Measurements from ENCODE around the gene INPP5E.

The INPP5E gene

GRCh38 chr9:136455043-136456002 is 15.7 kb upstream of the INPP5E start:
- Histone ChIP-seq H3K9me3 (ENCODE audit: control extremely low read depth in 1 of 5, control insufficient read depth in 4 of 5, insufficient read depth in 2 of 5, low read depth in 1 of 5, low read length in 4 of 5) (no peaks in the 10 kb centered on the region), H3K4me1 (ENCODE audit: control extremely low read depth in 1 of 4, control insufficient read depth in 4 of 4, insufficient read depth in 4 of 4, low read length in 3 of 4) (no peaks in the 10 kb centered on the region), H3K36me3 (ENCODE audit: control insufficient read depth in 4 of 4, insufficient read depth in 4 of 4, low read length in 3 of 4) (peaks cover 18 to 85% (median 71%) of the 10 kb centered on the region in 4 experiments), H3K27me3 (replicated peaks in 2 of 5; ENCODE audit: control insufficient read depth in 4 of 5, insufficient read depth in 5 of 5, low read length in 4 of 5) (no peaks in the 10 kb centered on the region), H3K4me3 (ENCODE audit: control insufficient read depth in 1 of 7, extremely low read depth in 1 of 7, insufficient read depth in 4 of 7, low read depth in 2 of 7, low read length in 6 of 7) (no peak overlapping the region), H3K27ac (ENCODE audit: insufficient read depth in 1 of 2, low read depth in 1 of 2, low read length in 2 of 2, poor library complexity in 1 of 2, severe bottlenecking in 2 of 2) (no peak overlapping the region)
- DNase-seq: no peak
- ChIA-PET POLR2A (no interaction called here), CTCF (interaction anchor here (2.9 kb wide), 1 partner anchor 13 kb away, joined by 12 read pairs; no protein-coding TSS in a partner anchor)
- 95% methylated on average over 38 of the region's 43 CpGs for WGBS (ENCODE audit: insufficient coverage)

- Histone ChIP-seq H3K27ac (ENCODE audit: insufficient read depth in 1 of 2, low read depth in 1 of 2, low read length in 2 of 2, poor library complexity in 1 of 2, severe bottlenecking in 2 of 2) (peak overlapping the region in 1 of 2 experiments; percentile 14), H3K4me3 (ENCODE audit: control insufficient read depth in 1 of 7, extremely low read depth in 1 of 7, insufficient read depth in 4 of 7, low read depth in 2 of 7, low read length in 6 of 7) (no peak overlapping the region), H3K4me1 (ENCODE audit: control extremely low read depth in 1 of 4, control insufficient read depth in 4 of 4, insufficient read depth in 4 of 4, low read length in 3 of 4) (no peaks in the 10 kb centered on the region), H3K9me3 (ENCODE audit: control extremely low read depth in 1 of 5, control insufficient read depth in 4 of 5, insufficient read depth in 2 of 5, low read depth in 1 of 5, low read length in 4 of 5) (no peaks in the 10 kb centered on the region), H3K36me3 (ENCODE audit: control insufficient read depth in 4 of 4, insufficient read depth in 4 of 4, low read length in 3 of 4) (peaks cover 15 to 85% (median 71%) of the 10 kb centered on the region in 4 experiments), H3K27me3 (replicated peaks in 2 of 5; ENCODE audit: control insufficient read depth in 4 of 5, insufficient read depth in 5 of 5, low read length in 4 of 5) (no peaks in the 10 kb centered on the region)
- DNase-seq: no peak
- ChIA-PET POLR2A (no interaction called here), CTCF (interaction anchor here (1.5 to 2.9 kb wide), 2 partner anchors 9 to 12 kb away, joined by 5 to 12 read pairs; no protein-coding TSS in a partner anchor)
- WGBS (ENCODE audit: insufficient coverage): 93% methylated on average over 24 of the region's 25 CpGs
These were observed 14.6 kb upstream of the INPP5E start for GRCh38 chr9:136454026-136454796.

DNA sequence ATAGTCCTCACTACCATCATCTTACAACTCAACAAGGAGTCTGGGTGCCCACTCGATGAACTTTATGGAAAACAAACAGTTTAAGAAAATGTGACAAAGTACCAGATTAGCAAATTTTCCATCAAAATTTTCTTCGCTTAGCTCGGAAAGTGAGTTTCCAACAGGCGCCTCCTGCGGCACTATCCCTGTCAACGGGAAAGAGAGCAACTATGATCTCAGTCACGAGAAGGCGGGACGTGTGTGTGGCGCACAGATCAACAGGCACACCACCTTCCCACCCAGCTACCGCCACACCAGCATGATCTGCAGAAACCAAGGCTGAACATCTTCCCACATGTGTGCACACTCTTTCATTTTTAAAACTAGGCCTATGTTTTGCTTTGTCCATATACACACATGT is 13.7 kb upstream of the INPP5E start:
- ChIA-PET POLR2A (no interaction called here), CTCF (interaction anchor here (1.5 to 2.9 kb wide), 2 partner anchors 8 to 11 kb away, joined by 5 to 12 read pairs; no protein-coding TSS in a partner anchor)
- H3K9me3 ChIP-seq (ENCODE audit: control extremely low read depth in 1 of 5, control insufficient read depth in 4 of 5, insufficient read depth in 2 of 5, low read depth in 1 of 5, low read length in 4 of 5): no peaks in the 10 kb centered on the region
- H3K4me3 ChIP-seq (ENCODE audit: control insufficient read depth in 1 of 7, extremely low read depth in 1 of 7, insufficient read depth in 4 of 7, low read depth in 2 of 7, low read length in 6 of 7): no peak overlapping the region
- H3K4me1 ChIP-seq (ENCODE audit: control extremely low read depth in 1 of 4, control insufficient read depth in 4 of 4, insufficient read depth in 4 of 4, low read length in 3 of 4): no peaks in the 10 kb centered on the region
- H3K27ac ChIP-seq (ENCODE audit: insufficient read depth in 1 of 2, low read depth in 1 of 2, low read length in 2 of 2, poor library complexity in 1 of 2, severe bottlenecking in 2 of 2): no peak overlapping the region
- WGBS (ENCODE audit: insufficient coverage): over 99% methylated on average over 11 of the region's 11 CpGs
- H3K27me3 ChIP-seq (replicated peaks in 2 of 5; ENCODE audit: control insufficient read depth in 4 of 5, insufficient read depth in 5 of 5, low read length in 4 of 5): no peaks in the 10 kb centered on the region
- H3K36me3 ChIP-seq (ENCODE audit: control insufficient read depth in 4 of 4, insufficient read depth in 4 of 4, low read length in 3 of 4): peaks cover 13 to 85% (median 72%) of the 10 kb centered on the region in 4 experiments
- no peak for DNase-seq

- POLR2A ChIA-PET: interaction anchor here (1.0 kb wide), 1 partner anchor 11 kb away, joined by 3 read pairs; no protein-coding TSS in a partner anchor
- CTCF ChIA-PET: no interaction called here
- Histone ChIP-seq H3K27me3 (replicated peaks in 2 of 5; ENCODE audit: control insufficient read depth in 4 of 5, insufficient read depth in 5 of 5, low read length in 4 of 5) (no peaks in the 10 kb centered on the region), H3K27ac (ENCODE audit: insufficient read depth in 1 of 2, low read depth in 1 of 2, low read length in 2 of 2, poor library complexity in 1 of 2, severe bottlenecking in 2 of 2) (no peak overlapping the region), H3K9me3 (ENCODE audit: control extremely low read depth in 1 of 5, control insufficient read depth in 4 of 5, insufficient read depth in 2 of 5, low read depth in 1 of 5, low read length in 4 of 5) (no peaks in the 10 kb centered on the region), H3K4me1 (ENCODE audit: control extremely low read depth in 1 of 4, control insufficient read depth in 4 of 4, insufficient read depth in 4 of 4, low read length in 3 of 4) (no peaks in the 10 kb centered on the region), H3K4me3 (ENCODE audit: control insufficient read depth in 1 of 7, extremely low read depth in 1 of 7, insufficient read depth in 4 of 7, low read depth in 2 of 7, low read length in 6 of 7) (no peak overlapping the region), H3K36me3 (ENCODE audit: control insufficient read depth in 4 of 4, insufficient read depth in 4 of 4, low read length in 3 of 4) (peaks cover 11 to 86% (median 74%) of the 10 kb centered on the region in 4 experiments)
- DNase-seq: no peak
- 96% methylated on average over 21 of the region's 26 CpGs for WGBS (ENCODE audit: insufficient coverage)
These were observed 11.7 kb upstream of the INPP5E start for GRCh38 chr9:136451221-136451877.

DNA sequence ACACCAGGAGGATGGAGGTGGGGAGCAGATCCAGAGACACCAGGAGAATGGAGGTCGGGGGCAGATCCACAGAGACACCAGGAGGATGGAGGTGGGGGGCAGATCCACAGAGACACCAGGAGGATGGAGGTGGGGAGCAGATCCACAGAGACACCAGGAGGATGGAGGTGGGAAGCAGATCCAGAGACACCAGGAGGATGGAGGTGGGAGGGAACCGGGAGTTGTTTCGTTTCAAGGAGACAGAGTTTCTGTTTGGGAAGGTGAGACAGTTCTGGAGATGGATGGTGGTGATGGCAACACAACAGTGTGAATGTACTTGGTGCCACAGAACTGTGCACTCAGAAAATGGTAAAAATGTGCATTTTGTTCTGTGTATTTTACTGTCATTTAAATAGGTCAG is 9.0 kb upstream of the INPP5E start:
- no peaks in the 10 kb centered on the region for H3K27me3 ChIP-seq (replicated peaks in 2 of 5; ENCODE audit: control insufficient read depth in 4 of 5, insufficient read depth in 5 of 5, low read length in 4 of 5)
- ChIA-PET POLR2A (no interaction called here), CTCF (no interaction called here)
- no peaks in the 10 kb centered on the region for H3K9me3 ChIP-seq (ENCODE audit: control extremely low read depth in 1 of 5, control insufficient read depth in 4 of 5, insufficient read depth in 2 of 5, low read depth in 1 of 5, low read length in 4 of 5)
- WGBS (ENCODE audit: insufficient coverage): 96% methylated on average over 3 of the region's 3 CpGs
- no peak overlapping the region for H3K4me3 ChIP-seq (ENCODE audit: control insufficient read depth in 1 of 7, extremely low read depth in 1 of 7, insufficient read depth in 4 of 7, low read depth in 2 of 7, low read length in 6 of 7)
- H3K27ac ChIP-seq (ENCODE audit: insufficient read depth in 1 of 2, low read depth in 1 of 2, low read length in 2 of 2, poor library complexity in 1 of 2, severe bottlenecking in 2 of 2): no peak overlapping the region
- no peak for DNase-seq
- peaks cover 15 to 84% (median 70%) of the 10 kb centered on the region in 4 experiments for H3K36me3 ChIP-seq (ENCODE audit: control insufficient read depth in 4 of 4, insufficient read depth in 4 of 4, low read length in 3 of 4)
- H3K4me1 ChIP-seq (ENCODE audit: control extremely low read depth in 1 of 4, control insufficient read depth in 4 of 4, insufficient read depth in 4 of 4, low read length in 3 of 4): no peaks in the 10 kb centered on the region

GRCh38 chr9:136447173-136447778 is 7.6 kb upstream of the INPP5E start:
- POLR2A ChIA-PET: no interaction called here
- WGBS (ENCODE audit: insufficient coverage): 98% methylated on average over 22 of the region's 27 CpGs
- Histone ChIP-seq H3K9me3 (ENCODE audit: control extremely low read depth in 1 of 5, control insufficient read depth in 4 of 5, insufficient read depth in 2 of 5, low read depth in 1 of 5, low read length in 4 of 5) (no peaks in the 10 kb centered on the region), H3K36me3 (ENCODE audit: control insufficient read depth in 4 of 4, insufficient read depth in 4 of 4, low read length in 3 of 4) (peaks cover 12 to 89% (median 73%) of the 10 kb centered on the region in 4 experiments), H3K27me3 (replicated peaks in 2 of 5; ENCODE audit: control insufficient read depth in 4 of 5, insufficient read depth in 5 of 5, low read length in 4 of 5) (no peaks in the 10 kb centered on the region), H3K4me3 (ENCODE audit: control insufficient read depth in 1 of 7, extremely low read depth in 1 of 7, insufficient read depth in 4 of 7, low read depth in 2 of 7, low read length in 6 of 7) (no peak overlapping the region), H3K4me1 (ENCODE audit: control extremely low read depth in 1 of 4, control insufficient read depth in 4 of 4, insufficient read depth in 4 of 4, low read length in 3 of 4) (no peaks in the 10 kb centered on the region), H3K27ac (ENCODE audit: insufficient read depth in 1 of 2, low read depth in 1 of 2, low read length in 2 of 2, poor library complexity in 1 of 2, severe bottlenecking in 2 of 2) (no peak overlapping the region)
- CTCF ChIA-PET: interaction anchor here (3.5 kb wide), 1 partner anchor 11 kb away, joined by 13 read pairs; no protein-coding TSS in a partner anchor
- DNase-seq: no peak

All from common myeloid progenitor, CD34-positive (primary cell).